Psoas muscle (tissue), 8 donors: ENCODE results near the gene MYO9A. TPM values are rescaled to one million over a fixed set of nuclear protein-coding genes. Genes with fewer than 3 reads are reported as not detected.

Experiments used
- ATAC-seq, 4 donors: fragments of 200-7000 bp; cut with Tn5 transposase; one replicate each; pipeline ENCODE4 v1.9.1; 2020; ENCODE audit warnings: moderate library complexity in 3 of 4, mild to moderate bottlenecking in 2 of 4
- DNase-seq, 2 donors: peaks; one replicate each; pipeline ENCODE4 v3.0.0-alpha.2; 2020
- H3K27ac ChIP-seq: fragments of 200-600 bp; one replicate; pipeline ENCODE4 v1.8.0; 2022
- H3K27me3 ChIP-seq, 3 donors: fragments of 200-600 bp in 1 of 3; one replicate each; pipeline versions ENCODE4 v1.6.1 to v1.8.0; 2013 to 2022; ENCODE audit warnings: low read length in 2 of 3, mild to moderate bottlenecking in 2 of 3, moderate library complexity in 1 of 3; ENCODE audit not compliant: insufficient read depth in 3 of 3
- H3K36me3 ChIP-seq, 2 donors: fragments of 200-600 bp in 1 of 2; one replicate each; pipeline versions ENCODE4 v1.6.1 to v1.8.0; 2013 to 2022; ENCODE audit warnings: low read depth in 1 of 2, mild to moderate bottlenecking in 1 of 2, moderate library complexity in 1 of 2; ENCODE audit not compliant: insufficient read depth in 1 of 2
- H3K4me1 ChIP-seq: fragments of 200-600 bp; one replicate; pipeline ENCODE4 v1.8.0; 2022
- H3K4me3 ChIP-seq: fragments of 200-600 bp; one replicate; pipeline ENCODE4 v1.8.0; 2022; ENCODE audit warnings: mild to moderate bottlenecking
- H3K9me3 ChIP-seq: fragments of 200-600 bp; one replicate; pipeline ENCODE4 v1.8.0; 2022
- WGBS, 3 donors: extraction: QIAGEN DNeasy Blood & Tissue Kit; methylation state at CpG; one replicate each; pipeline versions ENCODE4 v1.1.6 to v1.1.7; 2013; 5-methylcytosine and 5-hydroxymethylcytosine counted together
- intact Hi-C, 2 donors: fragments of 100-400 bp; cut with DNase I; formaldehyde crosslinking; loops; one replicate each; pipeline versions ENCODE4 v1.11.0 to v1.14.2; 2022
- polyA plus RNA-seq, 3 donors: library from polyadenylated mRNA; stranded (reverse); fragments of 200-250 nt; gene quantifications; one replicate each; pipeline ENCODE4 v1.2.3, GENCODE V29; 2013
- total RNA-seq, 4 donors: library from RNA; stranded (reverse); fragmentation: NEBNext Ultra II Directional in 2 of 4; extraction: Animal tissue kit (Norgen Biotek cat#: 25700) in 2 of 4; gene quantifications; one replicate each; pipeline versions ENCODE4 v1.2.1 to v1.2.4, GENCODE V29; 2021 to 2023
- TF ChIP-seq, protein P1 (sequence below): fragments of 200-600 bp; IDR thresholded peaks from one replicate; pipeline ENCODE4 v1.8.0; 2022; ENCODE audit warnings: antibody characterized with exemption
- donor health status: healthy with polysubstance abuse.
- donor health status: DM: no; HTN: no; CAD: no; lungs with moderate emphysema.
- donor health status: Bipolar disorder and iron deficiency.
- donor health status: healthy.
- donor health status: DM: yes; HTN: yes; CAD: no.
- donor health status: DM: no; HTN: no; CAD: no.
- donor health status: DM: no; HTN: no; CAD: no.
- donor health status: DM: yes; HTN: yes; CAD: no.

Gene MYO9A
- total and polyA plus RNA-seq, 7 donors, result 3.4 to 28.4 (median 23.0) TPM

DNA sequence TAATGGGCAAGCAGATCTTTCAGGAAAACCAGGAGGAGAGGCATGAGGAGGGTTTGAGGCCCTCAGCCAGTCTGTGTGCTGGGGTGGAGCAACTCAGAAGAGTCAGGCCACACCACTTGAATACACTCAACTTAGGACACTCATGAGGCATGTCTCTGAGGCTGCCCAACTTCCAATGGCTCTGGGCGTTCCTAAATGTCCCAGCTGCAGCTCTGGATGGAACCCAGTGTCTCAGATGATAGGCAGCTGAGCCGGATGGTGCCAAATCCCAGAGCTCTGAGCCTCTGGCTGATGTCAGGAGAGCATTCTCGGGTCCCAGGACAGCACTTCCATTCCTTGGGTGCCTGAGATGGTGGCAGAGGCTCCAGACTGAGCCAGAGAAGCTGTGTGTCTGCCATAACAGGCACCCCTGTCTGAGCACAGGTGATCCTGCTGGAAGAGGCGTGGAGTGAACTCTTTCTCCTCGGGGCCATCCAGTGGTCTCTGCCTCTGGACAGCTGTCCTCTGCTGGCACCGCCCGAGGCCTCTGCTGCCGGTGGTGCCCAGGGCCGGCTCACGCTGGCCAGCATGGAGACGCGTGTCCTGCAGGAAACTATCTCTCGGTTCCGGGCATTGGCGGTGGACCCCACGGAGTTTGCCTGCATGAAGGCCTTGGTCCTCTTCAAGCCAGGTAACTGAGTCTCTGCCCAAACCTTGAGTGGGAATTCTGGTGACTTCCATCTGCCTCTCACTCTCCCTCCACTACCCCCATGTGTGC is 304.8 kb downstream of the MYO9A start:
- Histone ChIP-seq H3K4me1 (no peaks in the 10 kb centered on the region), H3K4me3 (no peak overlapping the region), H3K36me3 (no peaks in the 10 kb centered on the region), H3K27me3 (no peaks in the 10 kb centered on the region), H3K27ac (no peak overlapping the region), H3K9me3 (no peaks in the 10 kb centered on the region)
- ATAC-seq, result peak; percentile 39 to 83 (median 74)
- WGBS, 3 donors, result 40 to 60% (median 47%) methylated on average over 16 of the region's 16 CpGs
- TF ChIP-seq, protein P1, sequence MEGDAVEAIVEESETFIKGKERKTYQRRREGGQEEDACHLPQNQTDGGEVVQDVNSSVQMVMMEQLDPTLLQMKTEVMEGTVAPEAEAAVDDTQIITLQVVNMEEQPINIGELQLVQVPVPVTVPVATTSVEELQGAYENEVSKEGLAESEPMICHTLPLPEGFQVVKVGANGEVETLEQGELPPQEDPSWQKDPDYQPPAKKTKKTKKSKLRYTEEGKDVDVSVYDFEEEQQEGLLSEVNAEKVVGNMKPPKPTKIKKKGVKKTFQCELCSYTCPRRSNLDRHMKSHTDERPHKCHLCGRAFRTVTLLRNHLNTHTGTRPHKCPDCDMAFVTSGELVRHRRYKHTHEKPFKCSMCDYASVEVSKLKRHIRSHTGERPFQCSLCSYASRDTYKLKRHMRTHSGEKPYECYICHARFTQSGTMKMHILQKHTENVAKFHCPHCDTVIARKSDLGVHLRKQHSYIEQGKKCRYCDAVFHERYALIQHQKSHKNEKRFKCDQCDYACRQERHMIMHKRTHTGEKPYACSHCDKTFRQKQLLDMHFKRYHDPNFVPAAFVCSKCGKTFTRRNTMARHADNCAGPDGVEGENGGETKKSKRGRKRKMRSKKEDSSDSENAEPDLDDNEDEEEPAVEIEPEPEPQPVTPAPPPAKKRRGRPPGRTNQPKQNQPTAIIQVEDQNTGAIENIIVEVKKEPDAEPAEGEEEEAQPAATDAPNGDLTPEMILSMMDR, result no peak
- DNase-seq, result no peak
- intact Hi-C loops, result no loop called here

DNA sequence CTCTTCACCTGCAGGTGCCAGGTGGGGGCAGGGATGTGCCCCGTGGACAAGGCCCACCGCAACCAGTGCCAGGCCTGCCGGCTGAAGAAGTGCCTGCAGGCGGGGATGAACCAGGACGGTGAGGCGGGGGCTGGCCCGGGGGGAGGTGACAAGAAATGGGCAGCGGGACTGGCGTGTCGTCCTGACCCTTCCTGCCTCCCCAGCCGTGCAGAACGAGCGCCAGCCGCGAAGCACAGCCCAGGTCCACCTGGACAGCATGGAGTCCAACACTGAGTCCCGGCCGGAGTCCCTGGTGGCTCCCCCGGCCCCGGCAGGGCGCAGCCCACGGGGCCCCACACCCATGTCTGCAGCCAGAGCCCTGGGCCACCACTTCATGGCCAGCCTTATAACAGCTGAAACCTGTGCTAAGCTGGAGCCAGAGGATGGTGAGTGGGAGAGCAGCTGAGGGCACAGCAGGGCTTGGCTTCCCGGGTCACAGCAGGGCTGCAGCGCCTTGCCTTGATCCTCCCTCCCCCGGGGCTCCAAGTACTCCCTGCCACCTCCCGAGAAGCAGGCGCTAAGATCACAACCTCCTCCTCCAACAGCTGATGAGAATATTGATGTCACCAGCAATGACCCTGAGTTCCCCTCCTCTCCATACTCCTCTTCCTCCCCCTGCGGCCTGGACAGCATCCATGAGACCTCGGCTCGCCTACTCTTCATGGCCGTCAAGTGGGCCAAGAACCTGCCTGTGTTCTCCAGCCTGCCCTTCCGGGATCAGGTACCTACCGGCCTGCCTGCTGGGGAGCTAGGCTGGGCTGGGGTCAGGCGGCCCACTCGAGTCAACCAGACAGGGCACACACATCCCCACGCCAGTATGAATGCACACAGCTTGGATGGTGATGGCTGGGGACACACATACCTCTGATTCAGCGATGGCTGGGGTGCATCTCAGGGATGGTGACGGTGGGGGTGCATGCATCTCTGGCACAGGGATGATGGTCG is 305.9 kb downstream of the MYO9A start:
- WGBS, 3 donors, result 63 to 76% (median 65%) methylated on average over 36 to 38 of the region's 38 CpGs
- ATAC-seq (no peak), DNase-seq (no peak)
- peaks cover 0 to 4% (median 0%) of the 10 kb centered on the region in 3 donors for H3K27me3 ChIP-seq
- TF ChIP-seq, protein P1, result no peak
- H3K27ac ChIP-seq, result no peak overlapping the region
- intact Hi-C loops, result no loop called here
- H3K4me1 ChIP-seq, result no peaks in the 10 kb centered on the region
- H3K9me3 ChIP-seq, result no peaks in the 10 kb centered on the region
- no peak overlapping the region for H3K4me3 ChIP-seq
- H3K36me3 ChIP-seq, result no peaks in the 10 kb centered on the region

DNA sequence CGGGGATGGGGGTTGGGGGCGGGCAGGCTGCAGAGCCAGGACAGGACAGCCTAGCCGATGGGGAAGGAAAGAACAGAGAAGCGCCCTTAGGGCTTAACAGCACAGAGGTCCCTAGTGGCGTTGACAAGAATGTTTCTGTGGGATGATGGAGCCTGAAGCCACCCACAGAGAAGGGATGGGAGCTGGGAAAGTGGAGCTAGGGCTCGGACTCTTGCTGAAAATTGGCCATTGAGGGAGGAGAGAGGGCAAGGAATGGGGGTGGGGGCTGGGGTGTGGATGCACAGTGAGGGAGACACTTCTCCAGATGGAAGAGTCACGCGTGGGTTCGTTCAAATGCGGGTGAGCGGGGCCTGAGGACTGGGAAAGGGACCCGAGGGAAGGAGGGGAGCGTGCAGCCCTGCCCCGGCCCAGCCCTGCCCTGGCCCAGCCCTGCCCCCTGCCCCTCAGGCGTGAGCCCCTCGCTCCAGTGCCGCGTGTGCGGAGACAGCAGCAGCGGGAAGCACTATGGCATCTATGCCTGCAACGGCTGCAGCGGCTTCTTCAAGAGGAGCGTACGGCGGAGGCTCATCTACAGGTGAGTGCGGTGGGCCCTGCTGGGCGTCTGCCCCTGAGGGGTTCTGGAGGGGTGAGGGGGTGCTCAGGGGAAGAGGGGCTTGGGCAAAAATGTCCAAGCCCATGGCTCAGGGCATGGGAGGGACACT is 306.8 kb downstream of the MYO9A start:
- Histone ChIP-seq H3K9me3 (no peaks in the 10 kb centered on the region), H3K4me1 (no peaks in the 10 kb centered on the region), H3K27me3 (peaks cover 0 to 4% (median 0%) of the 10 kb centered on the region in 3 donors), H3K4me3 (no peak overlapping the region), H3K27ac (no peak overlapping the region), H3K36me3 (no peaks in the 10 kb centered on the region)
- no peak for ATAC-seq
- TF ChIP-seq, protein P1, result no peak
- 90 to 92% (median 91%) methylated on average over 21 to 27 of the region's 27 CpGs for WGBS, 3 donors
- no peak for DNase-seq
- intact Hi-C loops, result no loop called here

DNA sequence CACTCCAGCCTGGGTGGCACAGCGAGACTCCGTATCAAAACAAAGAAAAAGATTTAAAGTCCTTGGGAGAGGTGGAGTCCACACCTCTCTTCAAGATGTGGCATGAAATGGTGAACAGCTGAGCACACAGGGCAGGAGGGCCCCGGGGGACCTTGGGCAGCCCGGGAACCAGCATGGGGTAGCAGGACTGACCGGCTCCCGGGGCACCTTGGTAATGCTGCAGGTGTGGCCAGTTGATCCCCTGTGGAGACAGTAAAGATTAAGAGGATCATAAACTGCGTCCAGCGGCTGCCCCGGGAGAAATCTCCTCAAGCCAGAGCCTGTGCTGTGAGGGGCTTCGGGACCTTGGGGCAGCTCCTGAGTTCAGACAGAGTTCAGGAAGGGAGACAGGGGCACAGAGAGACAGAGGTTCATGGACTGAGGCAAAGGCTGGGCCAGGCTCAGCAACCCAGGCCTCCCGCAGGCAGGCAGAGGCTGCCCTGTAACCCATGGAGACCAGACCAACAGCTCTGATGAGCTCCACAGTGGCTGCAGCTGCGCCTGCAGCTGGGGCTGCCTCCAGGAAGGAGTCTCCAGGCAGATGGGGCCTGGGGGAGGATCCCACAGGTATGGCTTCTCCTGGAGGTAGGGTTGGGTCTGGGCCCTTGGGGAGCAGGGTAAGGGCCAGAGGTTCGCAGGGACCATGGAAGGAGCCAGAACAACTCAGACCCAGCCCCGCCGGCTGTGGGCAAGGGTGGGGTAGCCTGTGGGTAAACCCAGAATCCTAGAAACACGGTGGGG is 307.5 kb downstream of the MYO9A start, which contains the start of gene NR2E3:
NR2E3 (plus strand) TSS at position 299 of the 780 bp plus-strand sequence; CDS start at position 489, 190 bp downstream.
- no peaks in the 10 kb centered on the region for H3K4me1 ChIP-seq
- no peaks in the 10 kb centered on the region for H3K9me3 ChIP-seq

More for the DNA sequence above, 307.5 kb downstream of the MYO9A start, which contains the start of gene NR2E3:
- Histone ChIP-seq H3K27me3 (peaks cover 0 to 4% (median 0%) of the 10 kb centered on the region in 3 donors), H3K27ac (no peak within 1 kb of the TSS), H3K36me3 (no peaks in the 10 kb centered on the region), H3K4me3 (no peak within 1 kb of the TSS)
- ATAC-seq (no peak), DNase-seq (no peak)
- intact Hi-C loops, result no loop called here
- WGBS, 3 donors, result 74 to 80% (median 78%) methylated on average over 16 of the region's 16 CpGs
- TF ChIP-seq, protein P1, result no peak
